Femur (tissue), 1 donor: ENCODE measurements around the gene DTNBP1.
A peak's percentile ranks its signal among the peaks of the same experiment; 100 is the strongest.
"Not testable (repeated sequence)": the region's sequence is repeated elsewhere in the genome, so short reads cannot be mapped to it uniquely, and the experiment has no call there.

Experiments
- DNase-seq: peaks from one replicate; pipeline ENCODE4 v3.0.0-alpha.2; 2017

DTNBP1 gene

DNA sequence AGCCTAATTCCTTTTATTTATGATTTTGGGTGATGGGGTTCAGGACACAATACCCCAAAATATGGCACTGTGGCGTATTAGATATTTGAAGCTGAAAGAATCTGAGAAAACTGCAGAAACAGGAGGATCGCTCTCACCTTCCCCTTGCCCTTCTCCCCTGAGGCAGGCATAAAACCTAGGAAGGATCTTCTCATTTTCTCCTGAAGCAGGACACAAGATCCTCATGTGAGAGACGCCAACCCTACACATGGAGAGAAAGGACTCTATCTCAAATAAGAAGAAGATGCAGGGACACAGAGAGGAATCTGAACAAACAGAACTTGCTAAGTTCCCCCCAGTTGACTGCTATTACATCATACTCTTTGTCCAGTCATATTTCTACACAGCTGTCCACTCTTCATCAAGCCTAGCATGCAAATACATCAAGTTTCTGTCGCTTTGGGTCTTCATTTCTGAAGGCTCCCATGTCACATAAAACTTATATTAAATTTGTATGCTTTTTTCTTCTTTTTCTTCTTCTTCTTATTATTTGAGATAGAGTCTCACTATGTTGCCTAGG lies 109.0 kb downstream of the DTNBP1 start:
- no peak for DNase-seq

- no peak for DNase-seq
Measured at GRCh38 chr6:15553031-15553430, 109.8 kb downstream of the DTNBP1 start.

DNA sequence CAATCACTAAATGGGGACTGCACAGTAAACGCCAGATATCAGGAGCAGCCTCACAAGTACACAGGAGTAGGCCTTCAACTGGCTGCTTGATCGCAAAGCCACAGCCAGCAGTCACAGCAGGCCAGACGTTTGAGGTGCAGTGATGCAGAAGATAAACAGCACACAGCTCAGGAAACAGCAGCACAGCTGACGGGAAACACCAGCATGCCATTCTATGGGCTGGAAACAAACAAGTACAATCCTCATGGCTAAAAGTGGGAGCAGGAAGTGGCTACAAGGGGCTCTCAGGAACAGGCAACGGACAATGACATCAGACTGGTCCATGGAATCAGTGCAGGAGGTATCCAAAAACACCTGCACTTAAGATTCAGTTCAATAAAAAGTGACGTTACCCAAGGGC lies 111.0 kb downstream of the DTNBP1 start:
- peak; percentile 67 for DNase-seq

- no peak for DNase-seq
Measured at GRCh38 chr6:15551262-15551661, 111.6 kb downstream of the DTNBP1 start.

DNA sequence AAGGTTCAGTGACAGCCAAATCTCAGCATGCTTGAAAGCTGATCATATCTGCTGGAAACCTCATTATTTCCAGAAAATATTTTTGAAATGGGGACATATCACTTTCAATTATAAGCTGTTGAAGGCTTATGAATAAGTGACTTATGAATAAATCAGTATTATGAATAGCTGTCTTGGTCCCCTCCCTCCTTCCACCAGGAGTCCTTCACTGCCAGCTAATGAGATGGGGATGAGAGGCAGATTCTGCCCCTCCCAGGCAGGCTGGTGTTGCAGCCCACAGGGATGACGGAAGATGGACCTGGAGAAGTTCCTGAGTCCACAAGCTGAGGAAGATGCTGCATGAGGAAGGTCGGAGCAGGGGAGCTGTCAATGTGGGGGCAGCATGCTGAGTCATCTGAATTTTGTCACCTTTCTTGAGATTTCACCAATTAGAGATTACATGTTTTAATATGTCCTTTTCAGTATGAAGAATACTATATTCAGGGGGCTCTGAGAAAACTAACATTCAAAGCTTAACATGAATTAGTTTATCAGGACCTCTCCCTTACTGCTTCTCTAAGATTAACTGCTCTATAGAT lies 112.2 kb downstream of the DTNBP1 start:
- no peak for DNase-seq

DNA sequence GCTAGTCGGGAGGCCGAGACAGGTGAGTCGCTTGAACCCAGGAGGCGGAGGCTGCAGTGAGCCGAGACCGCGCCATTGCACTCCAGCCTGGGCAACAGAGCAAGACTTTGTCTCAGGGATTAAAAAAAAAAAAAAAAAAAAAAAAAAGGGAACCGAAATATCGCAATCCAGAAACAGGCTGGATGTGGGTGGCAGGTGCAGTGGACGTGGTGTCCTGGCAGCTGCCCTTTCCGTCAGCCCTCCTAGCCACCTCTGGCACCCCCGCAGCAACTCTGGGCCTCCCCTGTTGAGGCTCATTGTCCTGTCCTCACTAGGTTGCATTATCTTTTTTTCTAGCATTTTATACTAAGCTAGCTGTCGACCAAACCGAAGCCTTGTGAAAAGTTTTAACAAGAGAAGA lies 113.5 kb downstream of the DTNBP1 start:
- DNase-seq = no peak

DNA sequence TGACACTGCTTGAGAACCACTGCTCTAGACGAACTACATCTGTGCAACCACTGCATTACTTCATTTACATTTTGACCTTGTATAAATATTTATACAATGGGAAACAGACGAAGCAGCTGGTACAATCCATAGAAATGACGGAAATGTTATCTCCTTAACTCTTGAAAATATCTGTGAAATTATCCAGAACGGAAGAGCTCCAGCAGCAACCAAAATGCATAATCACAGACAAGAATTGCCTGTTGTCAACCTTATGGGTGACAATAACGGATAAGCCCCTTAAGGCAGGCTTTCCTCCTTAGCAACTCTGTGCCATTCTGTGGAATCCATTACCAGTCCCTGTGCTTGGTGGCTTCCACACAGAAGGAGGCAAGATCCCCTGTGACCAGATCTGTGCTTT lies 115.4 kb downstream of the DTNBP1 start:
- DNase-seq = no peak

DNA sequence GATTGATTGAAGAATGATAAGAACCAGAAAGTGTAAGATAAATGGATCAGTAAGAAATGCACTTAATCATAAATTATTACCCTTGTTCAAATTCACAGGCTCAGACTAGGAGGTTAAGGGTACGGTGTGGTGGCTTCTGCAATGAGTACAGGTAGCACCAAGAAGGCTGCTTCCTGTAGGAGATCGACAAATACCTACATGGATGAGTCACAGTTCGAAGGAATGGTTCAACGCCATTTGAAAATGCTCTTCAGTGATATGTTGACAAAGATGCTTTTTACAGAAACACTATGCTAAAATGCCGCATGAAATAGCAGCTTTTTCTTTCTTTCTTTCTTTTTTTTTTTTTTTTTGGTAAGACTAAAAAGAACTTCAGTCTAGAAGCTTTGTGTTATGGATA lies 116.2 kb downstream of the DTNBP1 start:
- no peak for DNase-seq

DNA sequence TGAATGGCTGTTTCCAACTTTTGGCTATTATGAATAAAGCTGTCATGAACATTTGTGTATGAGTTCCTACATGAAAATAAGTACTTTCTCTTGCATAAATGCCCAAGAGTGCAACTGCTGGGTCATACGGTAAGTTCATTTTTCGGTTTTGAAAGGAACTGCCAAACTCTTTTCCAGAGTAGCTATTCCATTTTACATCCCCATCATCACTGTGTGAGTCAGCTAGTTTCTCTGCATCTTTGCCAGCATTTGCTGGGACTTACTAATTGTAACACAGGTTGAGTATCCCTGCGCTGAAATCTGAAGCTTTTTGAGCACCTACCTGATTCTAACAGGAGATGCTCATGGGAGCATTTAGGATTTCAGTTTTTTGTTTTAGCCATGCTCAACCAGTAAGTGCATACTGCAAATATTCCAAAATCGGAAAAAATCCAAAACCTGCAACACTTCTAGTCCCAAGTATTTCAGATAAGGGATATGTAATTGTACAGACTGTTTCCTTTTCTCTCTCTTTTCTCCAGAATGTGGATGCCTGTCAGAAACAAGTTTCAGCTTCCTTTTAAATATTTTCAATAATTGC lies 118.4 kb downstream of the DTNBP1 start:
- no peak for DNase-seq

- not testable (repeated sequence) for DNase-seq
Measured at GRCh38 chr6:15543332-15543917, 119.4 kb downstream of the DTNBP1 start.

DNA sequence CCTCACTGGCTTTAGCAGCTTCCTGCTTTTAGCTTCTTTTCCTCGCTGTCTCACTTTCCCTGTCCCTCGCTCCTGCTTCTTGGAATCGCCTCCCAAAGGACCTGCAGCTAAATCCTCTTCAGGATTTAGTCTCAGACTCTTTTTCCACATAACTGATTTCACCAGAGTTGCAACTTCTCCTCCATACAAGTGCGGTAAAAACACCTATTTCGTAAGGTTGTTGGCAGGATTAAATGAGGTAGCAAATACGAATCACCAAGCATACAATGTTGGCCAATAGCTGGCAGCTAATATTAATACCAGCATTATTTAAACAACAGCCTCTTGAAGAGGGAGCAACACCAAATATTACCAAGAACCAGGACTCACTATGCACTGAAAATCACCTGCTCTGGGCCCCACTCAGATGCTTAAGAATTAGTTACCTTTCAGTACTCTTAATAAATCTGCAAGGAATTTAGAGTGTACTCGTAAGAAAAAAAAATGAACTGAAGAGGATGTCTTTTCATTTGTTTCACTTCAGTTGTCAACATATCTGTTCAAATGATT lies 123.0 kb downstream of the DTNBP1 start:
- no peak for DNase-seq

DNA sequence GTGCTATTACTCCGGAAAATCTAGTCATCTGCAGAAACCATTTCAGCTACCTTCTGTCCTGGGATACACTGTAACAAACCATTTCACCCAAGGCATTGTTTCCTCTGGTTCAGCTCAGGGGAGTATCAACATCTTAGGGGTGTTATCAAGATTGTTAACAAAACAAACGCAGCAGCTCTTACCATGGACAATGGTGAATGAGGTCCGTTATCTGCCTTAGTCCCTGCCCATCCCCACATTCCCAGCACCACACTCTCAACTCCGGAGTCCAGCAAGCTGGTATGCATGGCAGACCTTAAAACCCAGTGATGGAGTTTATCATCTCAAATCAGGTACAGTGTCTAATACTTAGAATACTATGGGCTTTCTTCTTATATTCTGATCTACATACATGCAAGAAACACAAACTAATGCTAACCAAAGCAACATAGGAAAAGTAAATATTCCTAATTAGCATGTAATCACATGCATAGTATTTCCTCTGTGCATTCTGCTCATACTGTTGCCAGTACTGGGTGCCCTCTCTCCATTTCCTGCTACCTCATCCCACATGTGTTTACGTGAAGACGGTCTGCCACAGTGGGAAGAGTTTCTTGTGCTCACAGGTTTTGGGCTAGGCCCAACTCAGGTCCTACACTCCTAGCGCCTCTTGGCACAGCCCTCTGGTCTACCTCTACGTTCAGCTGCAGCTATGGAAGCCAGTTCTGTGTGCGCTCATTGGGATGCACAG lies 123.9 kb downstream of the DTNBP1 start:
- DNase-seq = no peak

GRCh38 chr6:15538106-15538505 lies 124.7 kb downstream of the DTNBP1 start:
- no peak for DNase-seq

DNA sequence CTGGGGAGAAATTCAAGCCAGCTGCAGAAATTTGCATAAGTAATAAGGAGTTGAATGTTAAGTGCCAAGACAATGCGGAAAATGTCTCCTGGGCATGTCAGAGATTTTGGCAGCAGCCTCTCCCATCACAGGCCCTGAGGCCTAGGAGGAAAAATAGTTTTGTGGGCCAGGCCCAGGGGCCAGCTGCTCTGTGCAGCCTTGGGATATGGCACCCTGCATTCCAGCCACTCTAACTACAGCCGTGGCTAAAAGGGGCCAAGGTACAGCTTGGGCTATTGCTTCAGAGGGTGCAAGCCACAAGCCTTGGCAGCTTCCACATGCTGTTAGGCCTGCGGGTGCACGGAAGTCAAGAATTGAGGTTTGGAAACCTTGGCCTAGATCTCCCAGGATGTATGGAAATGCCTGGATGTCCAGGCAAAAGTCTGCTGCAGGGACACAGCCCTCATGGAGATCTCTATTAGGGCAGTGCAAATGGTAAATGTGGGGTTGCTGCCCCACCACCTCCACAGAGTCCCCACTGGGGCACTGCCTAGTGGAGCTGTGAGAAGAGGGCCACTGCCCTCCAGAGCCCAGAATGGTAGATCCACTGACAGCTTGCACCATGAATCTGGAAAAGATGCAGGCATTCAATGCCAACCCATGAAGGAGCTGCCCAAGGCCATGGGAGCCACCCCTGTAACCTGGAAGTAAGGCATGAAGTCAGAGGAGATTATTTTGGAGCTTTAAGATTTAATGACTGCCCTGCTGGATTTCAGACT lies 126.5 kb downstream of the DTNBP1 start:
- DNase-seq = no peak

- no peak for DNase-seq
Measured at GRCh38 chr6:15535495-15536197, 127.2 kb downstream of the DTNBP1 start.

GRCh38 chr6:15534974-15535373 lies 127.9 kb downstream of the DTNBP1 start:
- no peak for DNase-seq

DNA sequence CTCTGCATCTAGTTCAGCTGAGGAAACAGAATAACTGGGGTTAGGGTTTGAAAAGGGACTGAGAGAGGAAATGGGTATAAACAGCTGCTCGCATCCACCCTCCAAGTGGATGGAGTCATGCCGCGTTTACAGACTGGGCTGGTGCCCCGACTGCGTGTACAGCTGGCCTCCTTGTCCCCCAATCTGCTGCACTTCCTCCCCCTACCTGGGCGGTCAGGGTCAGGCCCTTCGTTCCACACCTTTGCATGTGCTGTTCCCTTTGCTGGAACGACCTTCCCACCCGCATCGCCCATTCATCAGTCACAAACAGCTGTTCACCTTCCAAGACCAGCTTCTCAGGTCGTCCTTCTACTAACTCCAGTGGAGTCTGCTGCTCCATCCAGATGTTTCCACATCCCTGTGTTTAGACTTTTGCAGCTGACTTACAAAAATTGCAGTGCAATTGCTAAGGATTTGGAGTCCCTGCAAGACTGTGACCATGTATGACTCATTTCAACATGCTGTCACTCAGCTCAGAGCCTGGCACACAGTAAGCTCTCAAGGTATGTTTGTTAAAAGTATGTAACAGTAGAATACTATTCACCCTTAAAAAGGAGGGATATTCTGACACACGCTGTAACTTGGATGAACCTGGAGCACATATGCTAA lies 129.3 kb downstream of the DTNBP1 start:
- no peak for DNase-seq

DNA sequence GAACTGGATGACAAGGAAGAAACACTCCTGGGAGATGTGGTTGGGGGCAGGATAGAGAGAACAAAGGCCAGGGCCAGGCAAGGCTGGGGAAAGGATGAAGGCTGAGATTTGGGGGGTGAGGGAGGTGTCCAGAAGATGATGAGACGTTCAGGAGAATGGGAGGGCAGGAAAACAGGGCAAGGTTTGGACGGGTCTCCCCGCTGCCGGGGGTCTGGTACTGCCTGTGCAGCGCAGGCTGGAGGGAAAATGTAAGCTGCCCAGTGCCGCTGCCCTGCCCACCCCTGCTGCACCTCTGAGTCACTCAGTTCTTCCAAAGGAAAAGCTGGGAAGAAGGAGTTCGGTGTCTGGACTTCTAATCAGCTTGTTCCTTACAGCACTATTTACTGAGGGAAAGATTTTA lies 130.9 kb downstream of the DTNBP1 start:
- no peak for DNase-seq

- DNase-seq = no peak
Measured at GRCh38 chr6:15530411-15530810, 132.4 kb downstream of the DTNBP1 start.

- no peak for DNase-seq
Measured at GRCh38 chr6:15528870-15529269, 134.0 kb downstream of the DTNBP1 start.

DNA sequence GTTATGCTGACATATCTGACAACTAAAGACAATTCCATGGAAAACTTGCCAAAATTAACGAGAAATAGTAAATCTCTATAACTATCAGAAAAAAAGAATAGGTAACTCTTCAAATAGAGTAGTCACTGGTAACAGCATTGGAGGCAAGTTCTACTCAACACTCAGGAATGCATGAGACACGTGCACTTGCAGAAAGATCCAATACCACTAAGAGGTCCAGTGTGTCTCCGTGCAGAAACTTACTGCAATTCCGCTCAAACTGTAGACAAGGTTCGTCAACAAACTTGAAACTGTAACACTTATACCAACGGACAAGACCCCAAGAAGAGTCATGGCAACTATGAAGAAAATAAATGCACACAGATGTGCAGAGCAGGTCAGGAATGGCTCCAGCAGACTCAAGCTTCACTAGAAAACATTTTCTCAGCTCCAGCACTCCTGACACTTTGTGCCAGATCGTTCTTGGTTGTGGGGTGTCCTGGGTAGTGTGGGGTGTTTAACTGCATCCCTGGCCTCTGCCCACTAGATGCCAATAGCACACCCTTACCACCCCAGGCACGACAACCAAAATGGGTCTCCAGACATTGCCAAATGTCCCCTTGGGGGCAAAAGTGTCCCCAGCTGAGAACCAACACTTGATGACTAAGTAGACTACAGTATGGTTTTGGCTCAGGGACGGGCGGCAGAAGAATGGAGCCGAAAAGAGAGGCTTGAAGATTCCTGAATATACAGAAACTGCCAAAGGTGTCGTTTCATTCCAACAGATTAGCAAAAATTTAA lies 134.8 kb downstream of the DTNBP1 start:
- no peak for DNase-seq
